OCI-LY1 (cell line): ENCODE measurements around the gene NUTM1.

ENCODE experiments used
- CTCF ChIP-seq: fragments of 200-600 bp; sonication (generic), shearing (Covaris generic); IDR thresholded peaks from 2 replicates; pipeline ENCODE4 v1.5.1; 2017; ENCODE audit warnings: mild to moderate bottlenecking, antibody characterized with exemption, low read length, moderate library complexity, mixed read lengths
- EZH2 ChIP-seq: fragments of 200-600 bp; sonication (generic), shearing (Covaris generic); IDR thresholded peaks from 2 replicates; pipeline ENCODE4 v1.8.0; 2017; ENCODE audit warnings: borderline replicate concordance, mixed run types, mild to moderate bottlenecking, antibody characterized with exemption, low read length, moderate library complexity, mixed read lengths

GRCh38 chr15:34335176-34336032 lies 7.7 kb upstream of the NUTM1 start:
- TF ChIP-seq CTCF (no peak), EZH2 (no peak)
